PC-9 (cell line): ENCODE results near the gene SLC41A1. TPM values are rescaled to one million over a fixed set of nuclear protein-coding genes. Genes with fewer than 3 reads are reported as not detected.
"Not testable (repeated sequence)": the region's sequence is repeated elsewhere in the genome, so short reads cannot be mapped to it uniquely, and the experiment has no call there.

Experiments
- BruUV-seq: library from RNA; stranded (reverse); fragments of 400-500 nt; replicated peaks from 2 replicates; lab custom pipeline; 2021; lab: Mats Ljungman, UMichigan
- CTCF ChIA-PET: fragments of 300-600 bp; sonication (Branson Sonifier 250); formaldehyde crosslinking; loops from one replicate; lab custom pipeline; 2022; ENCODE audit warnings: antibody characterized with exemption; lab: Charles Lee
- POLR2A ChIA-PET: fragments of 300-600 bp; sonication (Branson Sonifier 250); formaldehyde crosslinking; loops from one replicate; lab custom pipeline; 2022; ENCODE audit warnings: antibody characterized with exemption; ENCODE audit not compliant: unreplicated experiment; lab: Charles Lee
- DNase-seq, 2 experiments: peaks; one replicate each; pipeline versions ENCODE4 v3.0.0 to v3.0.0-alpha.2; 2015 to 2022; ENCODE audit warnings: mixed read lengths in 1 of 2
- H2AFZ ChIP-seq: fragments of 200-600 bp; sonication (generic); 2 replicates; pipeline ENCODE4 v1.8.1; 2017; ENCODE audit warnings: antibody characterized with exemption
- H3F3A ChIP-seq: fragments of 200-600 bp; sonication (generic); 2 replicates; pipeline ENCODE4 v1.8.1; 2017; ENCODE audit warnings: antibody characterized with exemption, mild to moderate bottlenecking, low read depth; ENCODE audit not compliant: insufficient read depth
- H3K27ac ChIP-seq: fragments of 200-600 bp; sonication (generic); 2 replicates; pipeline ENCODE4 v1.6.1; 2016; ENCODE audit warnings: mixed run types
- H3K27me3 ChIP-seq: fragments of 200-600 bp; sonication (generic); 2 replicates; pipeline ENCODE4 v1.6.1; 2016; ENCODE audit warnings: low read depth, mixed run types; ENCODE audit not compliant: insufficient read depth
- H3K36me3 ChIP-seq: fragments of 200-600 bp; sonication (generic); 2 replicates; pipeline ENCODE4 v1.6.1; 2016; ENCODE audit warnings: low read depth, mixed run types
- H3K4me1 ChIP-seq: fragments of 200-600 bp; sonication (generic); replicated peaks from 2 replicates; pipeline ENCODE4 v1.6.1; 2016; ENCODE audit warnings: mixed run types; ENCODE audit not compliant: insufficient read depth
- H3K4me2 ChIP-seq: fragments of 200-600 bp; sonication (generic); 2 replicates; pipeline ENCODE4 v1.6.1; 2017; ENCODE audit warnings: mixed run types
- H3K4me3 ChIP-seq: fragments of 200-600 bp; sonication (generic); 2 replicates; pipeline ENCODE4 v1.6.1; 2016; ENCODE audit warnings: mixed run types
- H3K79me2 ChIP-seq: fragments of 200-600 bp; sonication (generic); 2 replicates; pipeline ENCODE4 v1.6.1; 2017; ENCODE audit warnings: low read depth, mixed run types
- H3K9me2 ChIP-seq: fragments of 200-600 bp; sonication (generic); 2 replicates; pipeline ENCODE4 v1.8.1; 2017; ENCODE audit warnings: mild to moderate bottlenecking; ENCODE audit not compliant: insufficient read depth
- H3K9me3 ChIP-seq: fragments of 200-600 bp; sonication (generic); 2 replicates; pipeline ENCODE4 v1.8.1; 2016; ENCODE audit warnings: low read depth; ENCODE audit not compliant: insufficient read depth
- H4K20me1 ChIP-seq: fragments of 200-600 bp; sonication (generic); 2 replicates; pipeline ENCODE4 v1.8.1; 2017; ENCODE audit not compliant: insufficient read depth
- CTCF ChIP-seq: fragments of 200-600 bp; sonication (generic); conservative IDR thresholded peaks from 2 replicates; pipeline ENCODE4 v1.6.1; 2017; ENCODE audit warnings: mixed run types, antibody characterized with exemption, mild to moderate bottlenecking, moderate library complexity
- EZH2 ChIP-seq: fragments of 200-600 bp; sonication (generic); IDR thresholded peaks from 2 replicates; pipeline ENCODE4 v1.8.0; 2017; ENCODE audit warnings: antibody characterized with exemption, low read depth
- intact Hi-C: fragments of 100-400 bp; cut with micrococcal nuclease; formaldehyde crosslinking; loops from one replicate; pipeline ENCODE4 v1.10.0; 2022; ENCODE audit not compliant: unreplicated experiment
- total RNA-seq: library from RNA; stranded (reverse); gene quantifications from 2 replicates; pipeline ENCODE4 v1.2.3, GENCODE V29; 2021

Gene SLC41A1
- total RNA-seq, 1 experiment from 2014 or later: 34.5 TPM

GRCh38 chr1:205824180-205824579, 11.2 kb upstream of the SLC41A1 start:
- BruUV-seq: no TSS peak
- Histone ChIP-seq H3K27ac (no peak overlapping the region), H3K9me3 (no peaks in the 10 kb centered on the region), H3K36me3 (no peaks in the 10 kb centered on the region), H3K9me2 (no peaks in the 10 kb centered on the region), H3K27me3 (no peaks in the 10 kb centered on the region), H3K4me2 (no peak overlapping the region), H3K4me3 (no peak overlapping the region), H3F3A (no peaks in the 10 kb centered on the region), H3K4me1 (no peaks in the 10 kb centered on the region), H4K20me1 (no peaks in the 10 kb centered on the region), H2AFZ (no peak overlapping the region), H3K79me2 (no peaks in the 10 kb centered on the region)
- no peak for TF ChIP-seq EZH2
- no peak for TF ChIP-seq CTCF
- CTCF ChIA-PET: no interaction called here
- no peak for DNase-seq
- intact Hi-C loops: no loop called here
- POLR2A ChIA-PET: no interaction called here

GRCh38 chr1:205823260-205823659, 10.3 kb upstream of the SLC41A1 start:
- intact Hi-C loops, H4K20me1 ChIP-seq, H2AFZ ChIP-seq, H3K4me3 ChIP-seq, H3K9me3 ChIP-seq, H3K27ac ChIP-seq, H3K27me3 ChIP-seq, DNase-seq, H3F3A ChIP-seq, H3K4me1 ChIP-seq, POLR2A ChIA-PET, H3K4me2 ChIP-seq, H3K79me2 ChIP-seq, H3K9me2 ChIP-seq, H3K36me3 ChIP-seq, CTCF ChIA-PET, BruUV-seq: not testable (repeated sequence)

- H3K4me3 ChIP-seq: no peak overlapping the region
- no peak for DNase-seq
- no peak overlapping the region for H2AFZ ChIP-seq
- CTCF ChIA-PET: no interaction called here
- H4K20me1 ChIP-seq: no peaks in the 10 kb centered on the region
- no peak for TF ChIP-seq EZH2
- no peak for TF ChIP-seq CTCF
- H3F3A ChIP-seq: no peaks in the 10 kb centered on the region
- H3K27me3 ChIP-seq: no peaks in the 10 kb centered on the region
- H3K4me1 ChIP-seq: no peaks in the 10 kb centered on the region
- H3K9me3 ChIP-seq: no peaks in the 10 kb centered on the region
- no peak overlapping the region for H3K27ac ChIP-seq
- no peaks in the 10 kb centered on the region for H3K9me2 ChIP-seq
- POLR2A ChIA-PET: no interaction called here
- no peaks in the 10 kb centered on the region for H3K79me2 ChIP-seq
- intact Hi-C loops: no loop called here
- BruUV-seq: no TSS peak
- no peaks in the 10 kb centered on the region for H3K36me3 ChIP-seq
- H3K4me2 ChIP-seq: no peak overlapping the region
Observed at GRCh38 chr1:205822397-205822796, 9.4 kb upstream of the SLC41A1 start.

GRCh38 chr1:205817988-205818387, 5.0 kb upstream of the SLC41A1 start:
- Histone ChIP-seq H3K4me2 (no peak overlapping the region), H4K20me1 (no peaks in the 10 kb centered on the region), H3K9me2 (no peaks in the 10 kb centered on the region), H3K4me3 (no peak overlapping the region), H3K79me2 (no peaks in the 10 kb centered on the region), H2AFZ (no peak overlapping the region), H3K36me3 (no peaks in the 10 kb centered on the region), H3K4me1 (peaks cover 7% of the 10 kb centered on the region; the same call in 1 of the 2 replicates), H3K27me3 (no peaks in the 10 kb centered on the region), H3K27ac (no peak overlapping the region), H3F3A (no peaks in the 10 kb centered on the region), H3K9me3 (no peaks in the 10 kb centered on the region)
- ChIA-PET CTCF (no interaction called here), POLR2A (no interaction called here)
- no peak for DNase-seq
- TF ChIP-seq EZH2 (no peak), CTCF (no peak)
- intact Hi-C loops: no loop called here
- no TSS peak for BruUV-seq
